Measurements from ENCODE around the gene MSL2.
"Not testable (repeated sequence)": the region's sequence is repeated elsewhere in the genome, so short reads cannot be mapped to it uniquely, and the experiment has no call there.

Gene MSL2

DNA sequence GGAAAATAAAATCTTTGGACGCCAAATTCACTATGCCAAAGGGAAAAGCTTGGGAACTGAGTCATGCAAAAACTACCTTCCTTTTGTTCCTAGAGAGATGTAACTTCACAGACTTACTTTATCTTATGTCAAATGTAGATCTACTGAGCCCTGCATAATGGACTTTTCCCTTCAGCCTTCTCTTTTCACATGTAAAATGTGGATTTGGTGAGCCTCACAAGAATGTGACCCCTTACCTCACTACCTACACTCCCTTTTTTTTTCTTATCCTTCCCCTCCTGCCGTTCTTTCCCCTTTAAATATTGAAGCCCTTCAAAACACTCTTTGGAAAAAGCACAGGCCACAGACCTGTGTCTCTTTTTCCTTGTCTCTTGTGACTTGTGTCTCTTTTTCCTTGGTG is 40.0 kb upstream of the MSL2 start:
- DNase-seq (ENCODE audit: extremely low spot score), result no peak
- POLR2A ChIA-PET, result no interaction called here
- CTCF ChIA-PET, result no interaction called here
- no peak for TF ChIP-seq SUZ12 (IDR thresholded peaks at IDR 0.05)
- TF ChIP-seq BHLHE40 (IDR thresholded peaks at IDR 0.05; ENCODE audit: borderline replicate concordance), result no peak
- TF ChIP-seq FOXK2 (IDR thresholded peaks at IDR 0.05), result no peak
- TF ChIP-seq ARNT (IDR thresholded peaks at IDR 0.05), result no peak
- no peak for TF ChIP-seq ELF4 (IDR thresholded peaks at IDR 0.05)
- TF ChIP-seq NFRKB (IDR thresholded peaks at IDR 0.05), result no peak
- no peak for TF ChIP-seq FOXM1 (IDR thresholded peaks at IDR 0.05; ENCODE audit: borderline replicate concordance)
- TF ChIP-seq CTBP1 (IDR thresholded peaks at IDR 0.05; ENCODE audit: borderline replicate concordance), result no peak
- no peak for TF ChIP-seq TARDBP (IDR thresholded peaks at IDR 0.05)
- no peak for TF ChIP-seq L3MBTL2 (conservative IDR thresholded peaks at IDR 0.05)
- TF ChIP-seq FOXA1 (IDR thresholded peaks at IDR 0.05), result no peak
- TF ChIP-seq SP1 (IDR thresholded peaks at IDR 0.05), result no peak

DNA sequence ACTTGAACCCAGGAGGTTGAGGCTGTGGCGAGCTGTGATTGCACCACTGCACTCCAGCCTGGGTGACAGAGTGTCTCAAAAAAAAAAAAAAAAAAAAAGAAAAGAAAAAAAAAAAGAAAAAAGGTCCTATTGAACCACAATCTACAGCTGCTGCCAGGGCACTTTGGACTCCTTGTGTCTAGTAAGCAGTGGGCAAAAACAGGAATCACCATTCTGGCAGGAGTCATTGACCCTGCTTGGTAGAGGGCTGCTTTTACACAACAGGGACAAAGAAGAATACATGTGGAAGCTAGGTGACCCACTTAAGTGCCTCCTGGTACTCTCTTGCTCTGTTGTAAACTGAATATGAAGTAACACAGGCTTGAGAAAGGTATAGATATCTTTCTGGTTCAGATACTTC is 39.4 kb upstream of the MSL2 start:
- POLR2A ChIA-PET, result interaction anchor here (0.7 kb wide), 1 partner anchor 39 kb away, joined by 3 read pairs; the partner anchor contains the start of gene MSL2
- TF ChIP-seq L3MBTL2 (conservative IDR thresholded peaks at IDR 0.05) (no peak), TARDBP (IDR thresholded peaks at IDR 0.05) (no peak), SUZ12 (IDR thresholded peaks at IDR 0.05) (no peak), SP1 (IDR thresholded peaks at IDR 0.05) (no peak), ELF4 (IDR thresholded peaks at IDR 0.05) (no peak), FOXK2 (IDR thresholded peaks at IDR 0.05) (no peak), HDGF (IDR thresholded peaks at IDR 0.05; ENCODE audit: borderline replicate concordance) (no peak), BHLHE40 (IDR thresholded peaks at IDR 0.05; ENCODE audit: borderline replicate concordance) (no peak), CTBP1 (IDR thresholded peaks at IDR 0.05; ENCODE audit: borderline replicate concordance) (no peak), ZNF384 (IDR thresholded peaks at IDR 0.05) (no peak), FOXA1 (IDR thresholded peaks at IDR 0.05) (no peak), ARNT (IDR thresholded peaks at IDR 0.05) (no peak), LEF1 (IDR thresholded peaks at IDR 0.05; ENCODE audit: borderline replicate concordance) (no peak)
- TF ChIP-seq, protein P1, sequence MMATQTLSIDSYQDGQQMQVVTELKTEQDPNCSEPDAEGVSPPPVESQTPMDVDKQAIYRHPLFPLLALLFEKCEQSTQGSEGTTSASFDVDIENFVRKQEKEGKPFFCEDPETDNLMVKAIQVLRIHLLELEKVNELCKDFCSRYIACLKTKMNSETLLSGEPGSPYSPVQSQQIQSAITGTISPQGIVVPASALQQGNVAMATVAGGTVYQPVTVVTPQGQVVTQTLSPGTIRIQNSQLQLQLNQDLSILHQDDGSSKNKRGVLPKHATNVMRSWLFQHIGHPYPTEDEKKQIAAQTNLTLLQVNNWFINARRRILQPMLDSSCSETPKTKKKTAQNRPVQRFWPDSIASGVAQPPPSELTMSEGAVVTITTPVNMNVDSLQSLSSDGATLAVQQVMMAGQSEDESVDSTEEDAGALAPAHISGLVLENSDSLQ (IDR thresholded peaks at IDR 0.05), result no peak
- CTCF ChIA-PET, result no interaction called here
- DNase-seq (ENCODE audit: extremely low spot score), result no peak

DNA sequence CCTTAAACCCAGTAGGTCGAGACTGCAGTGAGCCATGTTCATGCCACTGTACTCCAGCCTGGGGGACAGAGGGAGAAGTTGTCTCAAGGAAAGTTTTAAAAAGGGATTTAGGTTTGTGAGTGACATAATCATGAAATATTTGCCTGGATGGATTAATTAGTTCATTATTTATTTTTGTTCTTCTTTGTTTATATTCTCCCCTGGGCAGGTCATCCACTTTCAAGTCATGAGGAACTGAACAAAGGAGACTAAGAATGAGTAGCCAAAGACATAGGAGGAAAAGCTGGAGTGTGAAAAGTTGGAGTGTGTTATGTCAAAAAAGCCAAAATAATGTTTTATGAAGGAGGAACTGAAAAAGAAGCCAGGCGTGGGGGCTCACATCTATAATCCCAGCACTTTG is 36.3 kb upstream of the MSL2 start:
- no peak for TF ChIP-seq ZNF384 (IDR thresholded peaks at IDR 0.05)
- TF ChIP-seq FOXA1 (IDR thresholded peaks at IDR 0.05), result no peak
- CTCF ChIA-PET, result interaction anchor here (0.7 kb wide), 1 partner anchor 1881 kb away, joined by 9 read pairs; no protein-coding TSS in a partner anchor
- DNase-seq (ENCODE audit: extremely low spot score), result no peak
- POLR2A ChIA-PET, result no interaction called here

DNA sequence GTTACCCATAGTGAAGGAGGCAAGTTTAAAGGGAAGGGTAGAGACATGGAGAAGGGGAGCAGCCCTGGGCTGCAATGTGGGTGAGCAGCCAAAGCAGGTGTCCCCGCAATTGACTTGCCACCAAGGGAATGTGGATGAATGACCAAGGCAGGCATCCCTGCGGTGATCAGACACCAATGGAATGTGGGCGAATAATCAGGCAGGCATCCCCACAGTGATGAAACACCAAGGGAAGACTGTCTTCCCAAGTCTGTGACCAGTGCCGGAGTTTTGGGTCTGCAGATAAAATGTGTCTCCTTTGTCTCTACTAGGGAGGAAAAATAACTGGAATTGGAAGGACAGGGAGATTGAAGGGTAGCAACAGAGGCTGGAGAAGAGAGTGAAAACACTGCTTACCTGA is 26.6 kb upstream of the MSL2 start:
- DNase-seq (ENCODE audit: extremely low spot score); CTCF ChIA-PET; POLR2A ChIA-PET: not testable (repeated sequence)

DNA sequence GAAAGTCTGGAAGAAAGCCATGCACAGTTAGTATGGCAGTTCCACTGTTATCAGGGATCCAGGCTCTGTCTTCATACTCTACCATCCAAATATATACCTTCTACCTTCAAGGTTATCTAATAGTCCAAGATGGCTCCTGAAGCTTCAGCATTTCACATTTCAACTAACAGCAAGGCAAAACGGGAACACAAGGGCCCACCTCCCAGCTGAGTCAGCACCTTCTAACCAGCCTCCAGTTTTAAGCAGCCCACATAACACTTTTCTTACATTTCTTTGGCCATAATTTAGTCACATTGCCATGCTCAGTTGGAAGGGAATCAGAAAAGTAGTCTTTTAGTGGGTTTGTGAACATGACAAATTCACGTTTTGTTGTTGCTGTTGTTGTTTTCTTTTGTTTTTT is 15.4 kb upstream of the MSL2 start:
- ChIA-PET CTCF (no interaction called here), POLR2A (no interaction called here)
- DNase-seq (ENCODE audit: extremely low spot score), result no peak
- no peak for TF ChIP-seq FOXM1 (IDR thresholded peaks at IDR 0.05; ENCODE audit: borderline replicate concordance)

DNA sequence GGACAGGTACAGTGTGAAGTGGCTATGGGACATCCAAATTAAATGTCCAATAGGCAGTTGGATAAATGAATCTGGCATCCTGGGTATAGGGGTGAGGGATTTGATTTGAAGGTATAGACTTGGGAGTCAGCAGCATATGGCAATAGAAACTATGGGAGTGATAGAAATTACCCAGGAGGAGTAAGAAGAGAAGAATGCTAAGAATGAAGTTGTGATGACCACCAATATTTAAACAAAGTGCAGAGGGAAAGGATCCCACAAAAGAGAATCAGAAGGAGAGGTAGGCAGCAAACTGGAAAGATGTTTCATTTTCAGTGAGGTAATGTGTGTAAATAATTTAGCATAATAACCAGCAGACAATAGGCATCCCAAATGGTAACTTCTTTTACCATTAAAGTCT is 13.8 kb upstream of the MSL2 start:
- POLR2A ChIA-PET, result no interaction called here

DNA sequence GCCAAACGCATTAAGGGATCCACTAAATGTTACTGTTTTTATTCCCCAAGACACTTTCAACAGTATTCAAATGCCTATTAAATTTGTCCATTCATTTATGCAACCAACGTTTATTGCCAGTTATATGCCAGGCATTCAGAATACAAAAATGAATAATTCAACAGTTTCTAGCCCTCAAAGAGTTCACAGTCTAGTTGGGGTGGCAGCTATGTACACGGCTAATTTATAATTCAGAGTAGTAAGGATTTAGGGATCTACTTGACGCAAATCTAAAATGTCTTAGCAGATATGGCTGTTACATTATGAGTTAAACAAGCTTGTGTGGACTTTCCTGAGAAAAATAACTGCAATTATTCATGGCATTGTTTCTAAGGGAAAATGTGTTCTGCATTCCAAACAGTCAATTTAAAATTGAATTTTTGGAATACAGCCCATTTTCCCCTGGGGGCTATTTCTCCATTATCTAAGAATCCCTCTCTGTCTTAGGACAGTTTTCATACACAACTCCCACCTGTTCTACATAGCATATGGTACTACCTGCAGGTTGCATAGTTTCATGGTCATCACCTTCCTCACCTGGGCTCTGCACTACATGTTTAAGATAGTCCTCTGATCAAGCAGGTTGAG is 11.5 kb upstream of the MSL2 start:
- ChIA-PET CTCF (interaction anchor here (0.8 kb wide), 1 partner anchor 13 kb away, joined by 3 read pairs; no protein-coding TSS in a partner anchor), POLR2A (interaction anchor here (1.0 kb wide), 1 partner anchor 10 kb away, joined by 5 read pairs; no protein-coding TSS in a partner anchor)
- TF ChIP-seq SP1 (IDR thresholded peaks at IDR 0.05) (no peak), ARNT (IDR thresholded peaks at IDR 0.05) (no peak), L3MBTL2 (conservative IDR thresholded peaks at IDR 0.05) (no peak), SUZ12 (IDR thresholded peaks at IDR 0.05) (no peak), LEF1 (IDR thresholded peaks at IDR 0.05; ENCODE audit: borderline replicate concordance) (no peak), ELF4 (IDR thresholded peaks at IDR 0.05) (no peak), BHLHE40 (IDR thresholded peaks at IDR 0.05; ENCODE audit: borderline replicate concordance) (no peak), FOXM1 (IDR thresholded peaks at IDR 0.05; ENCODE audit: borderline replicate concordance) (no peak), TARDBP (IDR thresholded peaks at IDR 0.05) (no peak), NFRKB (IDR thresholded peaks at IDR 0.05) (no peak), FOXK2 (IDR thresholded peaks at IDR 0.05) (no peak), FOXA1 (IDR thresholded peaks at IDR 0.05) (no peak), CTBP1 (IDR thresholded peaks at IDR 0.05; ENCODE audit: borderline replicate concordance) (no peak), HDGF (IDR thresholded peaks at IDR 0.05; ENCODE audit: borderline replicate concordance) (no peak)
- TF ChIP-seq, protein P1 (IDR thresholded peaks at IDR 0.05), result no peak
- no peak for DNase-seq (ENCODE audit: extremely low spot score)

More for the DNA sequence above, 13.8 kb upstream of the MSL2 start:
- DNase-seq (ENCODE audit: extremely low spot score), result no peak
- CTCF ChIA-PET, result no interaction called here
- TF ChIP-seq NFRKB (IDR thresholded peaks at IDR 0.05), result no peak
- TF ChIP-seq SP1 (IDR thresholded peaks at IDR 0.05), result no peak
- TF ChIP-seq SUZ12 (IDR thresholded peaks at IDR 0.05), result no peak
- no peak for TF ChIP-seq FOXA1 (IDR thresholded peaks at IDR 0.05)
- TF ChIP-seq ARNT (IDR thresholded peaks at IDR 0.05), result no peak
- no peak for TF ChIP-seq BHLHE40 (IDR thresholded peaks at IDR 0.05; ENCODE audit: borderline replicate concordance)
- no peak for TF ChIP-seq ELF4 (IDR thresholded peaks at IDR 0.05)
- TF ChIP-seq FOXK2 (IDR thresholded peaks at IDR 0.05), result no peak
- TF ChIP-seq ZNF384 (IDR thresholded peaks at IDR 0.05), result no peak
- no peak for TF ChIP-seq CTBP1 (IDR thresholded peaks at IDR 0.05; ENCODE audit: borderline replicate concordance)
- TF ChIP-seq TARDBP (IDR thresholded peaks at IDR 0.05), result no peak
- no peak for TF ChIP-seq LEF1 (IDR thresholded peaks at IDR 0.05; ENCODE audit: borderline replicate concordance)

DNA sequence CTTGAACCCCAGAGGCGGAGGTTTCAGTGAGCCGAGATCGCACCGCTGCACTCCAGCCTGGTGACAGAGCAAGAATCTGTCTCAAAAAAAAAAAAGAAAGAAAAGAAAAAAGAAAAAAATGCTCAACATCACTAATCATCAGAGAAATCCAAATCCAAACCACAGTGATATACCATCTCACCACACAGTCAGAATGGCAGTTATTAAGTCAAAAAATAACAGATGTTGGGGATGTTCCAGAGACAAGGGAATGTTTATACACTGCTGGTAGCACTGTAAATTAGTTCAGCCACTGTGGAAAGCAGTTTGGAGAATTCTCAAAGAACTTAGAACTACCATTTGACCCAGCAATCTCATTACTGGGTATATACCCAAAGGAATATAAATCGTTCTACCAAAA is 3.1 kb upstream of the MSL2 start:
- DNase-seq (ENCODE audit: extremely low spot score); POLR2A ChIA-PET; CTCF ChIA-PET: not testable (repeated sequence)

DNA sequence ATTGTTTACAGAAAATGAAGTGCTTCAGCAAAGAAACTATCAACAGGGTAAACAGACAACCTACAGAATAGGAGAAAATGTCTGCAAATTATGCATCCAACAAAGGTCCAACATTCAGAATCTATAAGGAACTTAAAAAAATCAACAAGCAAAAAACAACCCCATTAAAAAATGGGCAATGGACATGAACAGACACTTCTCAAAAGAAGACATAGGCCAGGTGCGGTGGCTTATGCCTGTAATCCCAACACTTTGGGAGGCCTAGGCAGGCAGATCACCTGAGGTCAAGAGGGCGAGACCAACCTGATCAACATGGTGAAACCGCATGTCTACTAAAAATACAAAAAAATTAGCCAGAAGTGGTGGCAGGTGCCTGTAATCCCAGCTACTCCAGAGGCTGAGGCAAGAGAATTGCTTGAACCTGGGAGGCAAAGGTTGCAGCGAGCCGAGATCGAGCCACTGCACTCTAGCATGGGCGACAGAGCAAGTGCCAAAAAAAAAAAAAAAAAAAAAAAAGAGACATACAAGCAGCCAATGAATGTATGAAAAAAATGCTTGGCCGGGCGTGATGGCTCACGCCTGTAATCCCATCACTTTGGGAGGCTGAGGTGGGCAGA is 2.4 kb upstream of the MSL2 start:
- CTCF ChIA-PET; POLR2A ChIA-PET; DNase-seq (ENCODE audit: extremely low spot score): not testable (repeated sequence)
